ENCODE data around the gene PCSK9.

Gene PCSK9

DNA sequence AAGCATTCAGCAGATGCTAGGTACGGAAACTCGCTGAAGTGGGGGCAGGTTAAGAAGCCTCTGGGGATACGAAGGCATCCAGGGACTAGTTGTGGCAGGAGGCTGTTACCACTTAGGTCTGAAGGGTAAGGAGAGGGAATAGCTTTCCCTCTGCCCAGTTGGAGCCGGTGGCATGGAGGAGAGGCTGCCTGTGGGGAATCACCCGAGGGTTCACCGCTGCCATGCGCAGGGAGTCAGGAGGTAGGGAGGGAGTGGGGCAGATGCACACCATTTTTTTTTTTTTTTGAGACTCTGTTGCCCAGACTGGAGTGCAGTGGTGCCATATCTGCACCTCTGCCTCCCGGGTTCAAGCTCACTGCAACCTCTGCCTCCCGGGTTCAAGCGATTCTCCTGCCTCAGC lies 6.1 kb downstream of the PCSK9 start:
- Histone ChIP-seq H3K9ac (ENCODE audit: low read length) (no peak overlapping the region), H3K79me2 (ENCODE audit: low read length) (no peaks in the 10 kb centered on the region), H3K4me2 (ENCODE audit: low read length) (no peak overlapping the region), H3K27me3 (ENCODE audit: low read depth, low read length) (no peaks in the 10 kb centered on the region), H3K27ac (ENCODE audit: low read length) (no peak overlapping the region), H2AFZ (ENCODE audit: low read depth, low read length) (no peak overlapping the region), H3K36me3 (replicated peaks; ENCODE audit: low read depth, low read length) (no peaks in the 10 kb centered on the region), H3K4me3 (ENCODE audit: low read length) (no peak overlapping the region), H4K20me1 (ENCODE audit: insufficient read depth, low read length) (no peaks in the 10 kb centered on the region), H3K9me3 (ENCODE audit: insufficient read depth, low read length) (no peaks in the 10 kb centered on the region), H3K4me1 (ENCODE audit: low read length) (no peaks in the 10 kb centered on the region)
- no peak for TF ChIP-seq EZH2phosphoT487 (IDR thresholded peaks at IDR 0.05; ENCODE audit: low read depth)
- no peak for TF ChIP-seq CTCF (IDR thresholded peaks at IDR 0.05; ENCODE audit: low read depth, low read length)

DNA sequence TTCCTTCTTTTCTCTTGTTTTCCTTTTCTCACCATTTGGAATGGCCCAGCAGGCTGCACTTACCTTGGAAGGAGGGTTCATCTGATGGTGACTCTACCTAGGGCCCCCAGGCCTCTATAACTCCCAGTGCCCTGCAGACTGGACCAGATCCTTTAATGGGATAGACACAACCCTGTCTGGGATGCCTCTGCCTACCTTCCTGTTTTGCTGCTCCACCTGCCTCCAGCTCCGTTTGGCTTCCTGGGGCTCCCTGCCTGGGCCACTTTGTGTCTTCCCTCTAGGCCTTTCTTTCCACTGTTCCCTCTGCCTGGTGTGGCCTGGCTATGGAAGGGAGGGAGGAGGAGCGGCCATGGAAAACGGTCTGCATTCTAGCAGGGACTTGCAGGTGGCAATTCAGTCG lies 7.5 kb downstream of the PCSK9 start:
- TF ChIP-seq CTCF (IDR thresholded peaks at IDR 0.05; ENCODE audit: low read depth, low read length) (no peak), EZH2phosphoT487 (IDR thresholded peaks at IDR 0.05; ENCODE audit: low read depth) (no peak)
- Histone ChIP-seq H3K27me3 (ENCODE audit: low read depth, low read length) (no peaks in the 10 kb centered on the region), H3K4me1 (ENCODE audit: low read length) (no peaks in the 10 kb centered on the region), H3K79me2 (ENCODE audit: low read length) (no peaks in the 10 kb centered on the region), H3K27ac (ENCODE audit: low read length) (no peak overlapping the region), H3K9me3 (ENCODE audit: insufficient read depth, low read length) (no peaks in the 10 kb centered on the region), H3K4me2 (ENCODE audit: low read length) (no peak overlapping the region), H3K36me3 (replicated peaks; ENCODE audit: low read depth, low read length) (no peaks in the 10 kb centered on the region), H3K4me3 (ENCODE audit: low read length) (no peak overlapping the region), H4K20me1 (ENCODE audit: insufficient read depth, low read length) (no peaks in the 10 kb centered on the region), H2AFZ (ENCODE audit: low read depth, low read length) (no peak overlapping the region), H3K9ac (ENCODE audit: low read length) (no peak overlapping the region)

GRCh38 chr1:55047611-55048010 lies 8.3 kb downstream of the PCSK9 start:
- H3K9ac ChIP-seq (ENCODE audit: low read length) = no peak overlapping the region
- H3K4me3 ChIP-seq (ENCODE audit: low read length) = no peak overlapping the region
- H3K79me2 ChIP-seq (ENCODE audit: low read length) = no peaks in the 10 kb centered on the region
- TF ChIP-seq EZH2phosphoT487 (IDR thresholded peaks at IDR 0.05; ENCODE audit: low read depth) (no peak), CTCF (IDR thresholded peaks at IDR 0.05; ENCODE audit: low read depth, low read length) (no peak)
- no peaks in the 10 kb centered on the region for H3K4me1 ChIP-seq (ENCODE audit: low read length)
- no peaks in the 10 kb centered on the region for H3K36me3 ChIP-seq (replicated peaks; ENCODE audit: low read depth, low read length)
- H3K4me2 ChIP-seq (ENCODE audit: low read length) = no peak overlapping the region
- H3K27me3 ChIP-seq (ENCODE audit: low read depth, low read length) = no peaks in the 10 kb centered on the region
- no peaks in the 10 kb centered on the region for H4K20me1 ChIP-seq (ENCODE audit: insufficient read depth, low read length)
- no peak overlapping the region for H2AFZ ChIP-seq (ENCODE audit: low read depth, low read length)
- no peak overlapping the region for H3K27ac ChIP-seq (ENCODE audit: low read length)
- H3K9me3 ChIP-seq (ENCODE audit: insufficient read depth, low read length) = no peaks in the 10 kb centered on the region

GRCh38 chr1:55048453-55049270 lies 9.3 kb downstream of the PCSK9 start:
- H3K27ac ChIP-seq (ENCODE audit: low read length) = no peak overlapping the region
- H2AFZ ChIP-seq (ENCODE audit: low read depth, low read length) = no peak overlapping the region
- no peak overlapping the region for H3K4me2 ChIP-seq (ENCODE audit: low read length)
- no peaks in the 10 kb centered on the region for H3K27me3 ChIP-seq (ENCODE audit: low read depth, low read length)
- TF ChIP-seq CTCF (IDR thresholded peaks at IDR 0.05; ENCODE audit: low read depth, low read length) (no peak), EZH2phosphoT487 (IDR thresholded peaks at IDR 0.05; ENCODE audit: low read depth) (no peak)
- no peak overlapping the region for H3K9ac ChIP-seq (ENCODE audit: low read length)
- H3K36me3 ChIP-seq (replicated peaks; ENCODE audit: low read depth, low read length) = no peaks in the 10 kb centered on the region
- no peaks in the 10 kb centered on the region for H3K4me1 ChIP-seq (ENCODE audit: low read length)
- H4K20me1 ChIP-seq (ENCODE audit: insufficient read depth, low read length) = no peaks in the 10 kb centered on the region
- no peak overlapping the region for H3K4me3 ChIP-seq (ENCODE audit: low read length)
- no peaks in the 10 kb centered on the region for H3K79me2 ChIP-seq (ENCODE audit: low read length)
- H3K9me3 ChIP-seq (ENCODE audit: insufficient read depth, low read length) = no peaks in the 10 kb centered on the region

All from OCI-LY3 (cell line).